ENCODE data around the gene PHF23. TPM values are rescaled to one million over a fixed set of nuclear protein-coding genes. Genes with fewer than 3 reads are reported as not detected.

PHF23 gene
- total and polyA plus RNA-seq, 9 of the 15 experiments (the other 6 are each of a cell fraction or from before 2014, with no cell fraction given), result 7.4 to 87.5 (median 33.7) TPM

DNA sequence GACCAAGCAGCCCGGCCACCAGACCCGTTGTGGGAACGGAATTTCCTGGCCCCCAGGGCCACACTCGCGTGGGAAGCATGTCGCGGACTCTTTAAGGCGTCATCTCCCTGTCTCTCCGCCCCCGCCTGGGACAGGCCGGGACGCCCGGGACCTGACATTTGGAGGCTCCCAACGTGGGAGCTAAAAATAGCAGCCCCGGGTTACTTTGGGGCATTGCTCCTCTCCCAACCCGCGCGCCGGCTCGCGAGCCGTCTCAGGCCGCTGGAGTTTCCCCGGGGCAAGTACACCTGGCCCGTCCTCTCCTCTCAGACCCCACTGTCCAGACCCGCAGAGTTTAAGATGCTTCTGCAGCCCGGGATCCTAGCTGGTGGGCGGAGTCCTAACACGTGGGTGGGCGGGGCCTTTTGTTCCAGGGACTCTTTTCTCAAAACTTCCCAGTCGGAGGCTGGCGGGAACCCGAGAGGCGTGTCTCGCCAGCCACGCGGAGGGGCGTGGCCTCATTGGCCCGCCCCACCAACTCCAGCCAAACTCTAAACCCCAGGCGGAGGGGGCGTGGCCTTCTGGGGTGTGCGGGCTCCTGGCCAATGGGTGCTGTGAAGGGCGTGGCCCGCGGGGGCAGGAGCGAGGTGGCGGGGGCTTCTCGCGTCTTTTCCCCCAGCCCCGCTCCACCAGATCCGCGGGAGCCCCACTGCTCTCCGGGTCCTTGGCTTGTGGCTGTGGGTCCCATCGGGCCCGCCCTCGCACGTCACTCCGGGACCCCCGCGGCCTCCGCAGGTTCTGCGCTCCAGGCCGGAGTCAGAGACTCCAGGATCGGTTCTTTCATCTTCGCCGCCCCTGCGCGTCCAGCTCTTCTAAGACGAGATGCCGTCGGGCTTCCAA, 42.1 kb upstream of the PHF23 start, which contains the start of gene SLC2A4 (continued):
- TF ChIP-seq, protein P1, sequence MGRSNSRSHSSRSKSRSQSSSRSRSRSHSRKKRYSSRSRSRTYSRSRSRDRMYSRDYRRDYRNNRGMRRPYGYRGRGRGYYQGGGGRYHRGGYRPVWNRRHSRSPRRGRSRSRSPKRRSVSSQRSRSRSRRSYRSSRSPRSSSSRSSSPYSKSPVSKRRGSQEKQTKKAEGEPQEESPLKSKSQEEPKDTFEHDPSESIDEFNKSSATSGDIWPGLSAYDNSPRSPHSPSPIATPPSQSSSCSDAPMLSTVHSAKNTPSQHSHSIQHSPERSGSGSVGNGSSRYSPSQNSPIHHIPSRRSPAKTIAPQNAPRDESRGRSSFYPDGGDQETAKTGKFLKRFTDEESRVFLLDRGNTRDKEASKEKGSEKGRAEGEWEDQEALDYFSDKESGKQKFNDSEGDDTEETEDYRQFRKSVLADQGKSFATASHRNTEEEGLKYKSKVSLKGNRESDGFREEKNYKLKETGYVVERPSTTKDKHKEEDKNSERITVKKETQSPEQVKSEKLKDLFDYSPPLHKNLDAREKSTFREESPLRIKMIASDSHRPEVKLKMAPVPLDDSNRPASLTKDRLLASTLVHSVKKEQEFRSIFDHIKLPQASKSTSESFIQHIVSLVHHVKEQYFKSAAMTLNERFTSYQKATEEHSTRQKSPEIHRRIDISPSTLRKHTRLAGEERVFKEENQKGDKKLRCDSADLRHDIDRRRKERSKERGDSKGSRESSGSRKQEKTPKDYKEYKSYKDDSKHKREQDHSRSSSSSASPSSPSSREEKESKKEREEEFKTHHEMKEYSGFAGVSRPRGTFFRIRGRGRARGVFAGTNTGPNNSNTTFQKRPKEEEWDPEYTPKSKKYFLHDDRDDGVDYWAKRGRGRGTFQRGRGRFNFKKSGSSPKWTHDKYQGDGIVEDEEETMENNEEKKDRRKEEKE (IDR thresholded peaks at IDR 0.05; ENCODE audit: borderline replicate concordance in 1 of 2, control insufficient read depth in 1 of 2, low read depth in 2 of 2, low read length in 1 of 2), result no peak
- TF ChIP-seq EGR1 (conservative IDR thresholded peaks at IDR 0.05) (peak; percentile 70), ZFX (CRISPR knock-in tag; IDR thresholded peaks at IDR 0.05) (peak; percentile 34; the same call in 1 of the 2 replicates), MAZ (CRISPR knock-in tag; conservative IDR thresholded peaks at IDR 0.05 in 1 of 2, IDR thresholded peaks at IDR 0.05 in 1 of 2) (peak in 1 of 2 experiments; percentile 40; a peak in 1 of 4 replicates), FOXA3 (CRISPR knock-in tag; conservative IDR thresholded peaks at IDR 0.05 in 1 of 2, IDR thresholded peaks at IDR 0.05 in 1 of 2) (no peak), ZNF217 (CRISPR knock-in tag; IDR thresholded peaks at IDR 0.05) (no peak), CHD2 (IDR thresholded peaks at IDR 0.05; ENCODE audit: low read depth, low read length) (peak; percentile 79), BMI1 (IDR thresholded peaks at IDR 0.05; ENCODE audit: low read length) (no peak), TBP (optimal IDR thresholded peaks at IDR 0.05; ENCODE audit: low read depth, low read length) (peak; percentile 35), FOXM1 (IDR thresholded peaks at IDR 0.05; ENCODE audit: low read depth) (no peak), FOXM1 (CRISPR knock-in tag; IDR thresholded peaks at IDR 0.05; ENCODE audit: low read depth) (no peak), MEF2D (tag; conservative IDR thresholded peaks at IDR 0.05; ENCODE audit: low read depth) (peak; percentile 65; the same call in 1 of the 2 replicates)
- TF ChIP-seq, protein P2, sequence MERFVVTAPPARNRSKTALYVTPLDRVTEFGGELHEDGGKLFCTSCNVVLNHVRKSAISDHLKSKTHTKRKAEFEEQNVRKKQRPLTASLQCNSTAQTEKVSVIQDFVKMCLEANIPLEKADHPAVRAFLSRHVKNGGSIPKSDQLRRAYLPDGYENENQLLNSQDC (CRISPR knock-in tag; IDR thresholded peaks at IDR 0.05), result no peak
- TF ChIP-seq, protein P3, sequence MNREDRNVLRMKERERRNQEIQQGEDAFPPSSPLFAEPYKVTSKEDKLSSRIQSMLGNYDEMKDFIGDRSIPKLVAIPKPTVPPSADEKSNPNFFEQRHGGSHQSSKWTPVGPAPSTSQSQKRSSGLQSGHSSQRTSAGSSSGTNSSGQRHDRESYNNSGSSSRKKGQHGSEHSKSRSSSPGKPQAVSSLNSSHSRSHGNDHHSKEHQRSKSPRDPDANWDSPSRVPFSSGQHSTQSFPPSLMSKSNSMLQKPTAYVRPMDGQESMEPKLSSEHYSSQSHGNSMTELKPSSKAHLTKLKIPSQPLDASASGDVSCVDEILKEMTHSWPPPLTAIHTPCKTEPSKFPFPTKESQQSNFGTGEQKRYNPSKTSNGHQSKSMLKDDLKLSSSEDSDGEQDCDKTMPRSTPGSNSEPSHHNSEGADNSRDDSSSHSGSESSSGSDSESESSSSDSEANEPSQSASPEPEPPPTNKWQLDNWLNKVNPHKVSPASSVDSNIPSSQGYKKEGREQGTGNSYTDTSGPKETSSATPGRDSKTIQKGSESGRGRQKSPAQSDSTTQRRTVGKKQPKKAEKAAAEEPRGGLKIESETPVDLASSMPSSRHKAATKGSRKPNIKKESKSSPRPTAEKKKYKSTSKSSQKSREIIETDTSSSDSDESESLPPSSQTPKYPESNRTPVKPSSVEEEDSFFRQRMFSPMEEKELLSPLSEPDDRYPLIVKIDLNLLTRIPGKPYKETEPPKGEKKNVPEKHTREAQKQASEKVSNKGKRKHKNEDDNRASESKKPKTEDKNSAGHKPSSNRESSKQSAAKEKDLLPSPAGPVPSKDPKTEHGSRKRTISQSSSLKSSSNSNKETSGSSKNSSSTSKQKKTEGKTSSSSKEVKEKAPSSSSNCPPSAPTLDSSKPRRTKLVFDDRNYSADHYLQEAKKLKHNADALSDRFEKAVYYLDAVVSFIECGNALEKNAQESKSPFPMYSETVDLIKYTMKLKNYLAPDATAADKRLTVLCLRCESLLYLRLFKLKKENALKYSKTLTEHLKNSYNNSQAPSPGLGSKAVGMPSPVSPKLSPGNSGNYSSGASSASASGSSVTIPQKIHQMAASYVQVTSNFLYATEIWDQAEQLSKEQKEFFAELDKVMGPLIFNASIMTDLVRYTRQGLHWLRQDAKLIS (CRISPR knock-in tag; IDR thresholded peaks at IDR 0.05), result 0 out of 2 replicates have a peak, but pooled peaks have one; percentile 10
- TF ChIP-seq, protein P4, sequence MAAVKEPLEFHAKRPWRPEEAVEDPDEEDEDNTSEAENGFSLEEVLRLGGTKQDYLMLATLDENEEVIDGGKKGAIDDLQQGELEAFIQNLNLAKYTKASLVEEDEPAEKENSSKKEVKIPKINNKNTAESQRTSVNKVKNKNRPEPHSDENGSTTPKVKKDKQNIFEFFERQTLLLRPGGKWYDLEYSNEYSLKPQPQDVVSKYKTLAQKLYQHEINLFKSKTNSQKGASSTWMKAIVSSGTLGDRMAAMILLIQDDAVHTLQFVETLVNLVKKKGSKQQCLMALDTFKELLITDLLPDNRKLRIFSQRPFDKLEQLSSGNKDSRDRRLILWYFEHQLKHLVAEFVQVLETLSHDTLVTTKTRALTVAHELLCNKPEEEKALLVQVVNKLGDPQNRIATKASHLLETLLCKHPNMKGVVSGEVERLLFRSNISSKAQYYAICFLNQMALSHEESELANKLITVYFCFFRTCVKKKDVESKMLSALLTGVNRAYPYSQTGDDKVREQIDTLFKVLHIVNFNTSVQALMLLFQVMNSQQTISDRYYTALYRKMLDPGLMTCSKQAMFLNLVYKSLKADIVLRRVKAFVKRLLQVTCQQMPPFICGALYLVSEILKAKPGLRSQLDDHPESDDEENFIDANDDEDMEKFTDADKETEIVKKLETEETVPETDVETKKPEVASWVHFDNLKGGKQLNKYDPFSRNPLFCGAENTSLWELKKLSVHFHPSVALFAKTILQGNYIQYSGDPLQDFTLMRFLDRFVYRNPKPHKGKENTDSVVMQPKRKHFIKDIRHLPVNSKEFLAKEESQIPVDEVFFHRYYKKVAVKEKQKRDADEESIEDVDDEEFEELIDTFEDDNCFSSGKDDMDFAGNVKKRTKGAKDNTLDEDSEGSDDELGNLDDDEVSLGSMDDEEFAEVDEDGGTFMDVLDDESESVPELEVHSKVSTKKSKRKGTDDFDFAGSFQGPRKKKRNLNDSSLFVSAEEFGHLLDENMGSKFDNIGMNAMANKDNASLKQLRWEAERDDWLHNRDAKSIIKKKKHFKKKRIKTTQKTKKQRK (IDR thresholded peaks at IDR 0.05; ENCODE audit: borderline replicate concordance, low read depth, low read length), result no peak

All from K562 (cell line).